Fibroblast of villous mesenchyme (primary cell): ENCODE measurements around the gene CCDC126. TPM values are rescaled to one million over a fixed set of nuclear protein-coding genes. Genes with fewer than 3 reads are reported as not detected.
"Not testable (repeated sequence)": the region's sequence is repeated elsewhere in the genome, so short reads cannot be mapped to it uniquely, and the experiment has no call there.

Source experiments
- DNase-seq: peaks from one replicate; pipeline ENCODE4 v3.0.0-alpha.2; 2010; ENCODE audit warnings: low read depth
- H3K4me3 ChIP-seq: 2 replicates; pipeline ENCODE4 v1.5.1; 2011; ENCODE audit warnings: low read depth, mild to moderate bottlenecking, low read length
- total RNA-seq: library from RNA; depleted of rRNA; stranded (reverse); fragments of >200 nt; gene quantifications from 2 replicates; pipeline ENCODE4 v1.2.3, GENCODE V29; 2012
- TF ChIP-seq, protein P1 (sequence below): IDR thresholded peaks from 2 replicates; pipeline ENCODE4 v1.5.1; 2012; ENCODE audit warnings: low read depth, mild to moderate bottlenecking, low read length; ENCODE audit not compliant: insufficient read depth

CCDC126 gene, protein sequence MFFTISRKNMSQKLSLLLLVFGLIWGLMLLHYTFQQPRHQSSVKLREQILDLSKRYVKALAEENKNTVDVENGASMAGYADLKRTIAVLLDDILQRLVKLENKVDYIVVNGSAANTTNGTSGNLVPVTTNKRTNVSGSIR
- 14.5 and 15.5 TPM in 2 replicates for total RNA-seq

DNA sequence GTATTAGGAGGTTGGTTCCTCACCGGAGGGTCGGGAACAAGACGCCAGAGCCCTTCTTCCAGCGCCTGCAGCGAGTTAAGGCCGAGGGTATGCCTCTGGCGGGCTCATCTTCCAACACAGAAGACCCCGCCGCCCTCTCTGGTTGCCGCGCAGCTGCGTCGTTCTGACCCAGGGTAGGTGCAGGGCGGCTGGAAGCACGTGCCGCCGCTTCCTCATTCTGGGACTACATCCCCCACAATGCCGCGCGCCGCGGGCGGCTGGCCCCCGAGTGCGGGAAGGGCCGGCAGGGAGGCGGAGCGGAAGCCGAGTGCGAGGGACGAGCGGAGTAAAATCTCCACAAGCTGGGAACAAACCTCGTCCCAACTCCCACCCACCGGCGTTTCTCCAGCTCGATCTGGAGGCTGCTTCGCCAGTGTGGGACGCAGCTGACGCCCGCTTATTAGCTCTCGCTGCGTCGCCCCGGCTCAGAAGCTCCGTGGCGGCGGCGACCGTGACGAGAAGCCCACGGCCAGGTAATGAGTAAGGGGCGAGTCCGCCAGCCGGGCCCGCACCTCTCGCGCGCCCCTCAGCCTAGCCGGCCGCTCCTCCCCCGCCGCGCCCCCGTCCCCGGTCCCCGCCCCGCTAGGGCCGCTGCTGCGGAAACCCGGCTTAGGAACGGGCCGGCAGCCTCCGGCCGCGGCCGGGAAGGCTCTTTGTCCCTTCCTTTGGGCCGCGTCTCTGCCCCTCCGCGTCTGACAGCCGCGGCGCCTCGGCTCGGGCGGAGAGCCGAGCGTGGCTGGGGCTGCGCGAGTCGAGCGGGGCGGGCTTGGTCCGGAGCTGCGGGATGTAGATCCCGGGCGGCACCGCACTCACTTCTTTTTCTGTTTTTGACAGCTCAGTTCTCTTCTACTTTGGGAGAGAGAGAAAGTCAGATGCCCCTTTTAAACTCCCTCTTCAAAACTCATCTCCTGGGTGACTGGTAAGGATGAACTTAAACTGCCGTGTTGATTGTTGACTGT, at the start of gene CCDC126:
CCDC126 (plus strand) TSS at position 289 of the 998 bp plus-strand sequence. CDS start 13,934 bp downstream, outside the sequence.
- DNase-seq: peak; percentile 88
- TF ChIP-seq, protein P1, sequence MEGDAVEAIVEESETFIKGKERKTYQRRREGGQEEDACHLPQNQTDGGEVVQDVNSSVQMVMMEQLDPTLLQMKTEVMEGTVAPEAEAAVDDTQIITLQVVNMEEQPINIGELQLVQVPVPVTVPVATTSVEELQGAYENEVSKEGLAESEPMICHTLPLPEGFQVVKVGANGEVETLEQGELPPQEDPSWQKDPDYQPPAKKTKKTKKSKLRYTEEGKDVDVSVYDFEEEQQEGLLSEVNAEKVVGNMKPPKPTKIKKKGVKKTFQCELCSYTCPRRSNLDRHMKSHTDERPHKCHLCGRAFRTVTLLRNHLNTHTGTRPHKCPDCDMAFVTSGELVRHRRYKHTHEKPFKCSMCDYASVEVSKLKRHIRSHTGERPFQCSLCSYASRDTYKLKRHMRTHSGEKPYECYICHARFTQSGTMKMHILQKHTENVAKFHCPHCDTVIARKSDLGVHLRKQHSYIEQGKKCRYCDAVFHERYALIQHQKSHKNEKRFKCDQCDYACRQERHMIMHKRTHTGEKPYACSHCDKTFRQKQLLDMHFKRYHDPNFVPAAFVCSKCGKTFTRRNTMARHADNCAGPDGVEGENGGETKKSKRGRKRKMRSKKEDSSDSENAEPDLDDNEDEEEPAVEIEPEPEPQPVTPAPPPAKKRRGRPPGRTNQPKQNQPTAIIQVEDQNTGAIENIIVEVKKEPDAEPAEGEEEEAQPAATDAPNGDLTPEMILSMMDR: no peak

DNA sequence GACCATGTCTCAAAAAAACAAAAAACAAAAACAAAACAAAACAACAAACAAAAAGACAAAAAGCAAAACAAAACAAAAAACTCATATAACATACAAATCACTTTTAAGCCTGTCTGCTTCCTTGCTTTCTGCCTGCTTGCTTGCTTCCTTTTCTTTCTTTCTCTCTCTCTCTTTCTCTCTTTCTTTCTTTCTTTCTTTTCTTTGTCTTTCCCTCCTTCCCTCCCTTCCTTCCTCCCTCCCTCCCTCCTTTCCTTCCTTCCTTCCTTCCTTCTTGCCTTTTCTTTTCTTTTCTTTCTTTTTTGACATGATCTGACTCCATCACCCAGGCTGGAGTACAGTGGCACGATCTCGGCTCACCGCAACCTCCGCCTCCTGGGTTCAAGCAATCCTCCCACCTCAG, 49.5 kb upstream of the CCDC126 start:
- TF ChIP-seq, protein P1: no peak
- no peak overlapping the region for H3K4me3 ChIP-seq
- no peak for DNase-seq

More for the DNA sequence above, at the start of gene CCDC126:
- H3K4me3 ChIP-seq: peak within 1 kb of the TSS; percentile 87

DNA sequence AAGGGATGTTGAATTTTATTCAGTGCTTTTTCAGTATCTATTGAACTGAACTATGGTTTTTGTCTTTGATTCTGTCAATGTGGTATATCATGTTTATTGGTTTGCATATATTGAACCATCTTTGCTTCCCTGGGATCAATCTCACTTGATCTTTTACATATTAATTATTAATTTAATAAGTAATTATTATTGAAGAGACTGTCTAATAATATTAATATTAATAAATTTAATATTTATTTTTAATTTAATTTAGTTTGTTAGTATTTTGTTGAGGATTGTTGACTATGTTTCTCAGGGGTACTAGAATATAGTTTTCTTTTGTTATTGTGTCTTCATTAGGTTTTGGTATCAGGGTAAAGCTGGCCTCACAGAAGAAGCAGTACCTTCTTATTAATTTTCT, 38.9 kb upstream of the CCDC126 start:
- DNase-seq: no peak
- TF ChIP-seq, protein P1: no peak
- H3K4me3 ChIP-seq: no peak overlapping the region

DNA sequence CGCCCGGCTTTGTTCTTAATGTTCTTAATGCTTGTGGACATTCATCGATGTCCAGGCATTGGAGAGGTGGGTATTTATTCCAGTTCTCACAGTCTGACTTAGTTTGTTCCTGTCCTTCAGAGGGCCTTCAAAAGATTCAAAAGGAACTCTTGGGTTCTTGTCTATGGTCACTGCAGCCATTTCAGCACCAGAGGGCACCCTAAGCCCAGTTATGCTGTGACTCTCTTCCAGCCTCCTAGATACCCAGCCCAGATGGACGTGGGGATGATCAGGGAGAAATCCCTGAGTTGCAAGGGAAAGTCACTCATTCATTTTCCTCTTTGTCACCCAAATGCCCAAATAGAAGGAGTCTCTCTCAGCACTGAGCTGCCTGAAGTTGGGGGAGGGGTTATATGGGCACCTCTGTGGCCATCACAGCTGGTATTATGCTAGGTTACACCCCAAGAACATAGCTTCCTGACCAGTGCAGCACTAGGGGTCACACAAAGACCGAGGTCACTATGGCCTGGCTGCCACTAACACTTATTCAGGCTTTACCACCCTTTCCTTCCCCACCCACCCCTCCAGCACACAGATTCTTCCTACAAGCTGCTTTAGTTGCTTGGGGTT, 26.5 kb upstream of the CCDC126 start:
- H3K4me3 ChIP-seq: no peak overlapping the region
- peak; percentile 78 for DNase-seq
- TF ChIP-seq, protein P1: peak; percentile 94

DNA sequence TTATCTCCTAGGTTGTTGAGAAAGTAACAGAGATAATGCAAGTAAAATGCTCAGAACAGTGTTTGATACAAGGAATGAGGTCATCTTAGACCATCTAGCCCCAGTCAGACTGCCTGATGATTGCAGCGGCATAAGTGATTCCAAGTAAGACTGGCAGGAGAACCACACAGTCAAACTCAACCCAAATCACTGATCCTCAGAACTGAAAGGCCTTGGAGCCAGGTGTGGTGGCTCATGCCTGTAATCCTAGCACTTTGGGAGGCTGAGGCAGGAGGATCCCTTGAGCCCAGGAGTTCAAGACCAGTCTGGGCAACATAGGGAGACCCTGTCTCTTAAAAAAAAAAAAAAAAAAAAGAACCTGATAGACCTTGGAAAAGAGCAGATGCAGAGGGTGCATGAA, 15.2 kb upstream of the CCDC126 start:
- not testable (repeated sequence) for H3K4me3 ChIP-seq, DNase-seq

DNA sequence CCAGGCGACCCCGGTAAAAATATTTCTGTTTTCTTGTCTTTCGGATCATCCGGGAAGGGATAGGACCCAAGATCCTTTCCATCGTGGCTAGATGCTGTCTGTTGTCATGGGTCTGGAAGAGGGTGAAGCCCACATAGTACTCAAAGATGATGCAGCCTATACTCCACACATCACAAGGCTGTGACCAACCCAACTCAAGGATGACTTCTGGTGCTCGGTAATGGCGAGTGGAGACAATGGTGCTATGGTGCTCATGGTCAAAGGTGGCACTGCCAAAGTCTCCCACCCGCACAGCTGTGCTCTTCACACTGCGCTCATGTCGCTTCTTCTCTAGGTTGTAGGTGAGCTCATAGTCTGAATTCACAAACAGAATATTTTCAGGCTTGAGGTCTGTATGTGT, 11.9 kb upstream of the CCDC126 start:
- not testable (repeated sequence) for DNase-seq, H3K4me3 ChIP-seq

DNA sequence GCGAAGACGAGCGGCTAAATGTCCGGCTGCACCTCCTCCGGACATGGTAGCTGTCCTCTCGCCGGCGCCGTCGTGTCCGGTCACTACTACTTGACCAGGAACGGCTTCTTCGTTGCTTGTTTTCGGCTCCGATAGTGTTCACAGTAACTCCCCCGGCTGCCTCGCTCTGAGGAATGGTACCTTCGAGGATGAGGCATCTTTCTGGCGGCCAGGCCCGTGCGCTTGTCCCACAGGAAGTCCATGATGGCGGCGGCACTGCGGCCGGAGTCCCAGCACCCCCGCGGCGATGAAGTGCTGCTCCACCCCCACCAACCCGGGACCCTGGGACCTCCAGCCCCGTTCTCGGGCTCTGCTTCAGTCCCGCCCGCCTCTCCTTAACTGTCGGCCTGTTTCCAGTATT, 11.0 kb upstream of the CCDC126 start:
- TF ChIP-seq, protein P1: no peak
- DNase-seq: no peak

More for the DNA sequence above, 11.0 kb upstream of the CCDC126 start:
- H3K4me3 ChIP-seq: no peak overlapping the region
